HAP-1 (cell line): Measurements from ENCODE around the gene POR.

Experiments used
- DNase-seq, 2 experiments: peaks; one replicate each; pipeline ENCODE4 v3.0.0-alpha.2; 2016 to 2020; ENCODE audit warnings: low spot score in 2 of 2
- H3K27me3 ChIP-seq: fragments of 250-450 bp; sonication (Bioruptor Pico); 2 replicates; pipeline ENCODE4 v1.5.1; 2020; ENCODE audit warnings: low read depth, mild to moderate bottlenecking, moderate library complexity
- H3K36me3 ChIP-seq: fragments of 250-450 bp; sonication (Bioruptor Pico); replicated peaks from 2 replicates; pipeline ENCODE4 v1.5.1; 2020; ENCODE audit warnings: mild to moderate bottlenecking
- H3K4me1 ChIP-seq: fragments of 250-450 bp; sonication (Bioruptor Pico); 2 replicates; pipeline ENCODE4 v1.5.1; 2020; ENCODE audit warnings: mild to moderate bottlenecking
- H3K4me3 ChIP-seq: fragments of 250-450 bp; sonication (Bioruptor Pico); 2 replicates; pipeline ENCODE4 v1.5.1; 2020; ENCODE audit warnings: mild to moderate bottlenecking, moderate library complexity
- H3K9me3 ChIP-seq: fragments of 250-450 bp; sonication (Bioruptor Pico); 2 replicates; pipeline ENCODE4 v1.5.1; 2020; ENCODE audit warnings: mild to moderate bottlenecking, moderate library complexity
- in situ Hi-C: fragments of 300-500 bp; cut with MboI; formaldehyde crosslinking; loops from 3 replicates; pipeline ENCODE4 v1.14.3; 2020; ENCODE audit warnings: low sequenced_read_pairs, inconsistent platforms, mixed read lengths

POR gene

GRCh38 chr7:75971961-75972763 is 57.2 kb downstream of the POR start:
- no peaks in the 10 kb centered on the region for H3K4me1 ChIP-seq
- H3K36me3 ChIP-seq: peaks cover 9% of the 10 kb centered on the region
- no peak overlapping the region for H3K4me3 ChIP-seq
- DNase-seq: no peak
- in situ Hi-C loops: no loop called here
- H3K9me3 ChIP-seq: no peaks in the 10 kb centered on the region
- no peaks in the 10 kb centered on the region for H3K27me3 ChIP-seq

GRCh38 chr7:75977743-75978142 is 62.8 kb downstream of the POR start:
- in situ Hi-C loops: no loop called here
- no peak for DNase-seq
- H3K9me3 ChIP-seq: no peaks in the 10 kb centered on the region
- no peaks in the 10 kb centered on the region for H3K27me3 ChIP-seq
- H3K36me3 ChIP-seq: peaks cover 23% of the 10 kb centered on the region
- no peak overlapping the region for H3K4me3 ChIP-seq
- H3K4me1 ChIP-seq: no peaks in the 10 kb centered on the region

GRCh38 chr7:75979759-75980429 is 64.9 kb downstream of the POR start:
- Histone ChIP-seq H3K9me3 (no peaks in the 10 kb centered on the region), H3K4me1 (no peaks in the 10 kb centered on the region), H3K36me3 (peaks cover 35% of the 10 kb centered on the region), H3K4me3 (no peak overlapping the region), H3K27me3 (no peaks in the 10 kb centered on the region)
- DNase-seq: no peak
- in situ Hi-C loops: no loop called here

DNA sequence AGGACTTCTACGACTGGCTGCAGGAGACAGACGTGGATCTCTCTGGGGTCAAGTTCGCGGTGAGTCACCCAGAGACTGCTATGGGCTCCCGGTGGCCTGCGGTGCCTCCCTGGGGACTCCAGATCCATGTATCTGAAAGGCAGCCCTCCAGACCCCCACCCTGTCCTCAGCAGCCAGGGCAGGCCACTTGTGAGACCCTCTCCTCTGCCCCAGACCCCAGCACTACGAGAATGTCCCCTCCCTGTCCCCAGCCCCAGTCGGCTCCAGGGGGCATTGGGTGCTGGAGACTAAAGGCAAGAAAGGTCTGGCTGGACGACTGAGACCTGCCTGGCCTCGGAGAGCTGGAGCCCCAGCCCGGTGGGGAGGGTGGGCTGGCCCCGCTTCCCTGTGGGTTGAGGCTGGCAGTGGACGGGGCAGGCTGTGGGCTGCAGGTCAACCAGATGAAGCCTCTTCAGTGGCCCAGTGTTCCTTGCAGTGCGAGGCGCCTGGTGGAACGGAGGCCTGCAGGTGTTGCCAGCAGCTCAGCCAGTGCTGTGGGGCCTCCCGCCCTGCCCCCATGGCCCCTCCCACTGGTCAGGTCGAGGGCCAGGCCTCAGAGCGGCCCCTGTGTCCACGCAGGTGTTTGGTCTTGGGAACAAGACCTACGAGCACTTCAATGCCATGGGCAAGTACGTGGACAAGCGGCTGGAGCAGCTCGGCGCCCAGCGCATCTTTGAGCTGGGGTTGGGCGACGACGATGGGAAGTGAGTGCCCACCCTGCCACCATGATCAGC is 65.7 kb downstream of the POR start:
- Histone ChIP-seq H3K4me3 (no peak overlapping the region), H3K4me1 (no peaks in the 10 kb centered on the region), H3K36me3 (peaks cover 42% of the 10 kb centered on the region), H3K27me3 (no peaks in the 10 kb centered on the region), H3K9me3 (no peaks in the 10 kb centered on the region)
- in situ Hi-C loops: no loop called here
- DNase-seq: no peak

- H3K4me3 ChIP-seq: no peak overlapping the region
- in situ Hi-C loops: no loop called here
- DNase-seq: no peak
- peaks cover 48% of the 10 kb centered on the region for H3K36me3 ChIP-seq
- H3K9me3 ChIP-seq: no peaks in the 10 kb centered on the region
- no peaks in the 10 kb centered on the region for H3K4me1 ChIP-seq
- H3K27me3 ChIP-seq: no peaks in the 10 kb centered on the region
Observed at GRCh38 chr7:75981203-75981452, 66.2 kb downstream of the POR start.

DNA sequence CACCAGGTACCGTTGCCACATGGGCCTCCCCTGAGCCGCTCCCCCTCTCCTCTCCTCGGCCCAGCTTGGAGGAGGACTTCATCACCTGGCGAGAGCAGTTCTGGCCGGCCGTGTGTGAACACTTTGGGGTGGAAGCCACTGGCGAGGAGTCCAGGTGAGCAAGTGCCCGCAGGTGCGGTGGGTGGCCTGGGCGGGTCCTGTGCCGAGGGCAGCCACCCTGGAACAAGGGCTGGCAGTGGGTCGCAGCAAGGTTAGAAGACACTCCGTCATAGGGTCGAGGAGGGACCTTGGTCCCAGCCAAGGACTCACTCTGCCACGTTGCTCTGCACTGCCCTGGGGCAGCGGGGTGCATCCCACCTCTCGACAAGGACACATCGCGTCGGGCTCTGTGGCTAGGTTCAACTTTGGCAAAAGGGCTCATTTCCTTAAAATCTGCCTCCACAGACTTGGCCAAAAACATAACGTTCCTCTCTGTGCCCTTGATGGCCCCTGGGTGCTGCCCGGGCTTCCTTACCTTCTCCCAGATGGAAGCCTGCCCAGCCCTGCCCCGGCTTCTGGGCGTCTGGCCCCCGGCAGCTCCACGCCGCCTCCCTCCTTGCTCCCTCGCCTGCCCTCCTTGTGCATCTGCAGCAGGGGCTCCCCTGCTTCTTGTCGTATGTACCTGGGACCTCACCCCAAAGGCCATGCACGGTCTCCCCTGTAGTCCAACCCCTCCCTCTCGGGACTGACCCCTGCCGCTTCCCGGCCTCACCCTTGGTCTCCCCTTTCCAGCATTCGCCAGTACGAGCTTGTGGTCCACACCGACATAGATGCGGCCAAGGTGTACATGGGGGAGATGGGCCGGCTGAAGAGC is 66.7 kb downstream of the POR start:
- no peaks in the 10 kb centered on the region for H3K9me3 ChIP-seq
- no peaks in the 10 kb centered on the region for H3K27me3 ChIP-seq
- in situ Hi-C loops: no loop called here
- no peaks in the 10 kb centered on the region for H3K4me1 ChIP-seq
- H3K4me3 ChIP-seq: no peak overlapping the region
- DNase-seq: no peak
- peaks cover 52% of the 10 kb centered on the region for H3K36me3 ChIP-seq

DNA sequence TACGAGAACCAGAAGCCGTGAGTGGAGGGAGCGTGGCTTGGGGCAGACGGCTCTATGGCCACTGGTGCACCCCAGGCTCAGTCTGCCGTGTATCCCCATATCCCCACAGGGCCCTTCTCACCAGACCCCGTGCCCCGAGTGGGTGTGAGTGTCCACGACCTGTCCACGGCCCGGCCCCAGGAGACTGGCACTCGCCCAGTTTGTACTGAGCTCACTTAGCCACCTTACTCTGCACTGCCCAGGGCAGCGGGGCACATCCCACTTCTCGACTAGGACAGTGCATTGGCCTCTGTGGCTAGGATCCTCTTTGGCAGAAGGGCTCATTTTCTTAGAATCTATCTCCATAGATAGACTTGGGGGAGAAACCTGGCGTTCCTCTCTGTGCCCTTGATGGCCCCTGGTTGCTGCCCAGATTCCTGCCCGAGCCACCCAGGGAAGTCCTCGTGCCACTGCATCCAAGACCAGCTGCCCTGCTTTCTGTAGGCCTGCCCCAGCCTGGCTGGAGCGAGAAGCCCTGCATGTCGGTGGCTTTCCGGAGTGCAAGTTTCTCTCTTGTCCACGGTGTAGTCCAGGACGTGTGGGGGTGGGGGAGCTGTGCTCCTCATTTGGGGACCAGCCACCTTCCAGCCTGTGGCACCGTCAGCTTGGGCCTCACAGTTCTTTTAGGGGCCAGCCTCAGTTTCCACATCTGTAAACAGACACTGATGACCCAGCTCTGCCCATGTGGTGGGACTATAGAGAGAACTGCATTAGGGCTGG is 67.5 kb downstream of the POR start:
- no peak for DNase-seq
- in situ Hi-C loops: no loop called here
- Histone ChIP-seq H3K4me3 (no peak overlapping the region), H3K9me3 (no peaks in the 10 kb centered on the region), H3K4me1 (no peaks in the 10 kb centered on the region), H3K36me3 (peaks cover 60% of the 10 kb centered on the region), H3K27me3 (no peaks in the 10 kb centered on the region)

DNA sequence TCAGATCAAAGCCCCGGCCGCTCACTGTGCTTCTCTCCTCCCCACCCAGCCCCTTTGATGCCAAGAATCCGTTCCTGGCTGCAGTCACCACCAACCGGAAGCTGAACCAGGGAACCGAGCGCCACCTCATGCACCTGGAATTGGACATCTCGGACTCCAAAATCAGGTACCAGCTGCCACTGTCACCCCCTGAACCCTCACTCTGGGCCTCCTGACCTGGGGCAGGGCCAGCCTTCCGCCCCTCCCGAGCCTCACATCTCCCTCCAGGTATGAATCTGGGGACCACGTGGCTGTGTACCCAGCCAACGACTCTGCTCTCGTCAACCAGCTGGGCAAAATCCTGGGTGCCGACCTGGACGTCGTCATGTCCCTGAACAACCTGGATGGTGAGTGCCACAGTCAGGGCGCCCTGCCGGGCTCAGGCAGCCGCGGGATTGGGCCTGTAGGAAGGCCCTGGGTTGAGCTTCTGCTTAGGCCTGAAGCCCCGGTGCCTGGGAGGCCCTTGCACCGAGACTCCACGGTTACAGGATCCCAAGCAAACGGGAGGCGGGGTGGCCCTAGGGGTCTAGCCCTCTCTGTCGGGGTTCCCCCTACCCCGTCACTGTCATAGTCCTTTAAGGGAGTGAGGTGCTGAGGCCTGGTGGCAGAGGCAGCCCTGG is 68.6 kb downstream of the POR start:
- Histone ChIP-seq H3K9me3 (no peaks in the 10 kb centered on the region), H3K27me3 (no peaks in the 10 kb centered on the region), H3K36me3 (peaks cover 63% of the 10 kb centered on the region), H3K4me1 (no peaks in the 10 kb centered on the region), H3K4me3 (no peak overlapping the region)
- in situ Hi-C loops: no loop called here
- DNase-seq: no peak

GRCh38 chr7:75984130-75985008 is 69.4 kb downstream of the POR start:
- H3K4me3 ChIP-seq: no peak overlapping the region
- in situ Hi-C loops: no loop called here
- H3K4me1 ChIP-seq: no peaks in the 10 kb centered on the region
- no peaks in the 10 kb centered on the region for H3K9me3 ChIP-seq
- DNase-seq: no peak
- peaks cover 60% of the 10 kb centered on the region for H3K36me3 ChIP-seq
- H3K27me3 ChIP-seq: no peaks in the 10 kb centered on the region

DNA sequence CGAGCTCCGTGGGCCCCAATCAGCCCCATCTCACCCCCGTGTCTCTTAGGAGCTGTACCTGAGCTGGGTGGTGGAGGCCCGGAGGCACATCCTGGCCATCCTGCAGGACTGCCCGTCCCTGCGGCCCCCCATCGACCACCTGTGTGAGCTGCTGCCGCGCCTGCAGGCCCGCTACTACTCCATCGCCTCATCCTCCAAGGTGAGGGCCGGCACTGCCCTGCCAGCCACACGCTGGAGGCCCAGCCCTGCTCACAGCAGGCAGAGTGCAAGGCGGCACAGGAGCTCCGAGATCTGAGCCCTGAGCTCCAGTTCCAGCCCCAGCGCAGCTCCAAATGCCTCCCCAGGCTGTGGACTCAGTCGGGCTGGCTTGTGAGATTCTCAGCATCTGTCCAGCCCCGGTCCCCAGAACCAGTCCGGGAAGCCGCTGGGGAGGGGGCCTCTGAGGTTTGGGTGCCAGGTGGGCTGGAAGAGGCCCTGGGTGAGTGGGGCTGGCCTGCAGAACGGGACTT is 70.1 kb downstream of the POR start:
- no peak for DNase-seq
- peaks cover 57% of the 10 kb centered on the region for H3K36me3 ChIP-seq
- no peaks in the 10 kb centered on the region for H3K27me3 ChIP-seq
- in situ Hi-C loops: no loop called here
- H3K4me3 ChIP-seq: no peak overlapping the region
- H3K9me3 ChIP-seq: no peaks in the 10 kb centered on the region
- no peaks in the 10 kb centered on the region for H3K4me1 ChIP-seq

DNA sequence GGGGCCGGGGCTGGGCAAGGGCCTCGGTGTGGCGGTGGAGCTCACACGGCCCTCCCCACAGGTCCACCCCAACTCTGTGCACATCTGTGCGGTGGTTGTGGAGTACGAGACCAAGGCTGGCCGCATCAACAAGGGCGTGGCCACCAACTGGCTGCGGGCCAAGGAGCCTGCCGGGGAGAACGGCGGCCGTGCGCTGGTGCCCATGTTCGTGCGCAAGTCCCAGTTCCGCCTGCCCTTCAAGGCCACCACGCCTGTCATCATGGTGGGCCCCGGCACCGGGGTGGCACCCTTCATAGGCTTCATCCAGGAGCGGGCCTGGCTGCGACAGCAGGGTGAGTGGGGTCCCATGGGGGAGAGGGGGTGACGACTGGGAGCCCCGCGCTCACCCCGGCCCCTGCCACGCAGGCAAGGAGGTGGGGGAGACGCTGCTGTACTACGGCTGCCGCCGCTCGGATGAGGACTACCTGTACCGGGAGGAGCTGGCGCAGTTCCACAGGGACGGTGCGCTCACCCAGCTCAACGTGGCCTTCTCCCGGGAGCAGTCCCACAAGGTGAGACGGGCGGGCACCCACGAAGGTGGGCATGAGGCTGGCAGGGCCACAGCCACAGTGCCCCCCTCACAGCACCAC is 70.7 kb downstream of the POR start:
- no peaks in the 10 kb centered on the region for H3K27me3 ChIP-seq
- in situ Hi-C loops: no loop called here
- no peaks in the 10 kb centered on the region for H3K9me3 ChIP-seq
- H3K4me3 ChIP-seq: no peak overlapping the region
- H3K4me1 ChIP-seq: no peaks in the 10 kb centered on the region
- no peak for DNase-seq
- peaks cover 53% of the 10 kb centered on the region for H3K36me3 ChIP-seq
